Immature natural killer cell (primary cell): ENCODE results near the gene GSTK1. TPM values are rescaled to one million over a fixed set of nuclear protein-coding genes. Genes with fewer than 3 reads are reported as not detected.
A peak's percentile ranks its signal among the peaks of the same experiment; 100 is the strongest.

ENCODE experiments used
- DNase-seq, 3 donors: peaks; one replicate each; pipeline ENCODE4 v3.0.0; 2022; ENCODE audit warnings: mixed read lengths in 1 of 3
- H3K27ac Mint-ChIP-seq, 6 donors: one replicate each; pipeline ENCODE4 v1.8.0; 2020; ENCODE audit warnings: mixed read lengths in 6 of 6, mild to moderate bottlenecking in 5 of 6, inconsistent platforms in 4 of 6, moderate library complexity in 3 of 6
- H3K27me3 Mint-ChIP-seq, 3 donors: one replicate each; pipeline ENCODE4 v1.8.0; 2020 to 2021; ENCODE audit warnings: low read depth in 3 of 3, mild to moderate bottlenecking in 3 of 3, mixed read lengths in 3 of 3, moderate library complexity in 3 of 3, inconsistent platforms in 1 of 3
- H3K36me3 Mint-ChIP-seq, 3 donors: one replicate each; pipeline ENCODE4 v1.8.0; 2020; ENCODE audit warnings: mixed read lengths in 3 of 3, inconsistent platforms in 2 of 3, mild to moderate bottlenecking in 2 of 3
- H3K4me1 Mint-ChIP-seq, 2 donors: one replicate each; pipeline ENCODE4 v1.8.0; 2020; ENCODE audit warnings: inconsistent platforms in 2 of 2, mild to moderate bottlenecking in 2 of 2, mixed read lengths in 2 of 2, moderate library complexity in 1 of 2
- H3K4me3 Mint-ChIP-seq, 5 donors: one replicate each; pipeline ENCODE4 v1.8.0; 2020; ENCODE audit warnings: mild to moderate bottlenecking in 5 of 5, mixed read lengths in 5 of 5, inconsistent platforms in 3 of 5, moderate library complexity in 3 of 5
- H3K9me3 Mint-ChIP-seq, 6 donors: one replicate each; pipeline ENCODE4 v1.8.0; 2020; ENCODE audit warnings: mild to moderate bottlenecking in 6 of 6, mixed read lengths in 6 of 6, inconsistent platforms in 4 of 6, moderate library complexity in 3 of 6
- polyA plus RNA-seq, 3 donors: library from polyadenylated mRNA; unstranded; fragments of 300-500 nt; fragmentation: Illumina TruSeq; gene quantifications; one replicate each; pipeline ENCODE4 v1.2.3, GENCODE V29; 2021

The GSTK1 gene
- polyA plus RNA-seq, 3 donors from 2014 or later = 238 to 266 (median 252) TPM

DNA sequence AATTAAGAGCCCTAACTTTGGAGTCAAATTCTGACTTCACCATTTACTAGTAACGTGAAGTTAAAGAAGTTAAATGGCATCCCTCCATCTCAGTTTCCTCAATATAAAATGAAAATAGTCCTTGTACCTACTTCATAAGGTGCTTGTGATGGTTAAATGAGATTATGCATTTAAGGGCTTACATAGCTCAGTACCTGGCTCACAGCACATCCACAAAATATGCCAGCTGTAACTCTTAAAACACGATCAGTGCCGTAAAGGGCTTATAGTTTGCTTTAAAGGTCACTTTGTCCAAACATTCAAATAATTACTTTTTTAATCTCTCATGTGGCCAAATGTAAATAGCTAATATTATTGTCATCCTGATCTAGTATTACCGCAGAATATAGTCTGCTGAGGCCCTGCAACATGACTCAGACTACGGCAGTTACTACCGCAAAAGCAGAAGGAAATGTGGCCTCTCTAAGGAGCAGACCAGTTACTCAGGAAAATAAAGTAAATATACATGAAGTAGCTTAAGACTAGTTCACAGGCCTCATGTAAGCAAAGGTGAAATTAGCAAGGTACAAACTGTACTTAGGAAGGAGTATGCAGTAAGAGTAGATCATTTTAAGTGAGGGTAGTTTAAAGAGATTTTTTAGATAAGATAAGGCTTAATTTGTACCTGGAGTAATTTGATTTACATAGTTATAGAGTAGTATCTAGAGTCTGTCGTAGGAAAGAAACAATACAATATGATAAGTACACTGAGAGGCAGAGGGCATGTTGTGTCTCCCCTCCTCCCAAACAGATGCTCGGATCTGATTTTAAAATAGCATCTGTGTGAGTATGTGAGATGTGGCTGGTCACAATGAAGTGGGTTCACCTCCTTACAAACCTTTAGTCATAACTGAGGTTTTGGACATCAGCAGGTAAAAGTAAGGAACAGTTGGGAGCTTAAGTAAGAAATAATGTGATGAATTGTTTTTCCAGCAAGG is 38.0 kb downstream of the GSTK1 start:
- H3K4me1 Mint-ChIP-seq = peaks cover 9 to 24% of the 10 kb centered on the region in 2 donors
- no peak overlapping the region for H3K4me3 Mint-ChIP-seq
- H3K27ac Mint-ChIP-seq = peak overlapping the region in 4 of 6 donors; percentile 1 to 53 (median 11)
- peaks cover 0 to 1% (median 0%) of the 10 kb centered on the region in 3 donors for H3K27me3 Mint-ChIP-seq
- no peaks in the 10 kb centered on the region for H3K9me3 Mint-ChIP-seq
- no peak for DNase-seq
- peaks cover 45 to 80% (median 48%) of the 10 kb centered on the region in 3 donors for H3K36me3 Mint-ChIP-seq

DNA sequence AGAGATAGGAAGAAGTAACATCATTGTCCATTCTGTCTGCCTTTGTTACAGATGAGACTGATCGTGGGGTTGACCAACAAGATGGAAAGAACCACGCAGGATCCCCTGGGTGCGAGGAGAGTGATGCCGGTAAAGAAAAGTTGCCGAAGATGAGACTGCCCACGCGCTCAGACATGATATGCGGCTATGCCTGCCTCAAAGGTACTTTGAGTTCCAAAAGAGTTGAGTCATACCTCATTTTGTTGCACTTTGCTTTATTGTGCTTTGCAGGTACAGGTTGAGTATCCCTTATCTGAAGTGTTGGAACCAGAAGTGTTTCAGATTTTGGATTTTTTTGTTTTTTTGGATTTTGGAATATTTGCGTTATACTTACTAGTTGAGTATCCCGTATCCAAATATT is 40.5 kb downstream of the GSTK1 start:
- peaks cover 51 to 75% (median 62%) of the 10 kb centered on the region in 3 donors for H3K36me3 Mint-ChIP-seq
- H3K4me3 Mint-ChIP-seq = no peak overlapping the region
- no peaks in the 10 kb centered on the region for H3K9me3 Mint-ChIP-seq
- H3K27ac Mint-ChIP-seq = no peak overlapping the region
- peaks cover 1 to 3% (median 2%) of the 10 kb centered on the region in 3 donors for H3K27me3 Mint-ChIP-seq
- H3K4me1 Mint-ChIP-seq = peaks cover 8 to 27% of the 10 kb centered on the region in 2 donors
- no peak for DNase-seq

DNA sequence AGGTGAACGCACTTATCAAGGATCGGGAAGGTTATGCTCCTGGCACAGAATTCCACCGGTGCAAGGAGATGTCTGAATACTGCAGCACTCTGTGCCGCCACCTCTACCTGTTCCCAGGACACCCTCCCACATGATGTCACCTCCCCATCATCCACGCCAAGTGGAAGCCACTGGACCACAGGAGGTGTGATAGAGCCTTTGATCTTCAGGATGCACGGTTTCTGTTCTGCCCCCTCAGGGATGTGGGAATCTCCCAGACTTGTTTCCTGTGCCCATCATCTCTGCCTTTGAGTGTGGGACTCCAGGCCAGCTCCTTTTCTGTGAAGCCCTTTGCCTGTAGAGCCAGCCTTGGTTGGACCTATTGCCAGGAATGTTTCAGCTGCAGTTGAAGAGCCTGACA is 41.7 kb downstream of the GSTK1 start:
- H3K9me3 Mint-ChIP-seq = no peaks in the 10 kb centered on the region
- peaks cover 14 to 29% of the 10 kb centered on the region in 2 donors for H3K4me1 Mint-ChIP-seq
- no peak overlapping the region for H3K27ac Mint-ChIP-seq
- H3K4me3 Mint-ChIP-seq = no peak overlapping the region
- H3K36me3 Mint-ChIP-seq = peaks cover 45 to 69% (median 62%) of the 10 kb centered on the region in 3 donors
- DNase-seq = no peak
- H3K27me3 Mint-ChIP-seq = peaks cover 1 to 3% (median 2%) of the 10 kb centered on the region in 3 donors

DNA sequence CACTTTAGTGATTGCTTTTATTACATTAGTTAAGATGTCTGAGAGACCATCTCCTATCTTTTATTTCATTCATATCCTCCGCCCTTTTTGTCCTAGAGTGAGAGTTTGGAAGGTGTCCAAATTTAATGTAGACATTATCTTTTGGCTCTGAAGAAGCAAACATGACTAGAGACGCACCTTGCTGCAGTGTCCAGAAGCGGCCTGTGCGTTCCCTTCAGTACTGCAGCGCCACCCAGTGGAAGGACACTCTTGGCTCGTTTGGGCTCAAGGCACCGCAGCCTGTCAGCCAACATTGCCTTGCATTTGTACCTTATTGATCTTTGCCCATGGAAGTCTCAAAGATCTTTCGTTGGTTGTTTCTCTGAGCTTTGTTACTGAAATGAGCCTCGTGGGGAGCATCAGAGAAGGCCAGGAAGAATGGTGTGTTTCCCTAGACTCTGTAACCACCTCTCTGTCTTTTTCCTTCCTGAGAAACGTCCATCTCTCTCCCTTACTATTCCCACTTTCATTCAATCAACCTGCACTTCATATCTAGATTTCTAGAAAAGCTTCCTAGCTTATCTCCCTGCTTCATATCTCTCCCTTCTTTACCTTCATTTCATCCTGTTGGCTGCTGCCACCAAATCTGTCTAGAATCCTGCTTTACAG is 42.3 kb downstream of the GSTK1 start:
- Mint-ChIP-seq H3K4me3 (no peak overlapping the region), H3K36me3 (peaks cover 40 to 63% (median 58%) of the 10 kb centered on the region in 3 donors), H3K27ac (peak overlapping the region in 2 of 6 donors; percentile 7 to 36), H3K27me3 (peaks cover 1 to 3% (median 2%) of the 10 kb centered on the region in 3 donors), H3K4me1 (peaks cover 18 to 36% of the 10 kb centered on the region in 2 donors), H3K9me3 (no peaks in the 10 kb centered on the region)
- DNase-seq = peak; percentile 28 to 34 (median 28)

DNA sequence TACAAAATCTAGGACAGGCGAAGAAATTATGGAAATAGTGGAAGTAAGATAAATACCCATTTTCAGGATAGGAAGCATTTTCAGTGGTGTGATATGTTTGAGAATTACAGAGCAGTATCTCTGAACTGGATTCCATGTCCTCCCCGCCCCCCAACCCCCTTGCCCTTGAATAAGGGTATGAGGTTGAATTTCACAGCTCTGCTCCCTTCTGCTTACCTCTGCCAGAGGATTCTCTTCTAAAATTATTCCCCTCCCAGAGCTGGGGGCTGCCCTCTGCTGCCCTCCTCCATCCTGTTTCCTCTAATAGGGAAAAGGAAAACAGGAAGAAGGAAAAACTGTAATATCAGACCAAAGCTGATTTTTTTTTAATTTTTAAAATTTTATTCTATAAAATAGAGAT is 45.4 kb downstream of the GSTK1 start:
- Mint-ChIP-seq H3K36me3 (peaks cover 27 to 37% (median 34%) of the 10 kb centered on the region in 3 donors), H3K27me3 (peaks cover 1 to 3% (median 2%) of the 10 kb centered on the region in 3 donors), H3K4me1 (peaks cover 38 to 55% of the 10 kb centered on the region in 2 donors), H3K27ac (peak overlapping the region in 4 of 6 donors; percentile 63 to 76 (median 68)), H3K4me3 (no peak overlapping the region), H3K9me3 (no peaks in the 10 kb centered on the region)
- no peak for DNase-seq

DNA sequence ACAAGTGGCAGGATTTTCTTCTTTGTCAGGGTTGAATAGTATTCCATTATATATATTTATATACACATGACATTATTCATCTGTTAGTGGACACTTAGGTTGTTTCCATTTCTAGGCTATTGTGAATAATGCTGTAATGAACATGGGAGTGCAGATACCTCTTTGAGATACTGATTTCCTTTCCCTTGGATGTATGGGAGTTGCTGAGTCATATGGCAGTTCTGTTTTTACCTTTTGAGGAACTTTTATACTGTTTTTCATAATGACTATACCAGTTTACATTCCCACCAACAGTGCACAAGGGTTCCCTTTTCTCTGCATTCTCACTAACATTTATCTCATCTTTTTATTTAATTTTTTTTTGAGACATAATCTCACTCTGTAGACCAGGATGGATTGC is 50.9 kb downstream of the GSTK1 start:
- DNase-seq = no peak
- Mint-ChIP-seq H3K27me3 (peaks cover 0 to 2% (median under 1%) of the 10 kb centered on the region in 3 donors), H3K9me3 (no peaks in the 10 kb centered on the region), H3K36me3 (peaks cover 0 to 3% (median 0%) of the 10 kb centered on the region in 3 donors), H3K4me1 (peaks cover 33% of the 10 kb centered on the region in 2 donors), H3K4me3 (no peak overlapping the region), H3K27ac (no peak overlapping the region)

DNA sequence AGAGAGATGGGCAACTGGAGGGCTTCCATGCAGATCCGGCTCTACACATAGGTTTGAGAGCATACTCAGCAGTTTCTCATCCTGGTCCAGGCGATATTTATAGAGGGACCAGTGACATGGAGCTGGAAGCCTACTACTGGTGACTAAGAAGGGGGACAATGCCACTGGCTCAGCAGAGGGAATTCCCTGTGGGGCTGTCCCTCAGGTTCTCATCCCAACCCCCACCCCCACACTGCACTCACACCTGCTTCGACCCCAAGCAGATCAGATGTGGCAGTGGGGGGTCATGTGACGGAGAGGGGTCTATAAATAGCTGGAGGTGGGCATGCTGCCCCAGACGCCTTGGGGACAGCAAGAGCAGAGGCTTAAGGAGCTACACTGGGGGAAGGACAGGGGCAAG is 52.5 kb downstream of the GSTK1 start, which contains the start of gene CLCN1:
Gene CLCN1, plus strand, starts transcription at position 336 of the 400 bp plus-strand sequence. CDS start 102 bp downstream, outside the sequence.
- H3K27me3 Mint-ChIP-seq = peaks cover 1 to 5% (median 1%) of the 10 kb centered on the region in 3 donors
- no peak for DNase-seq
- H3K4me3 Mint-ChIP-seq = no peak within 1 kb of the TSS
- H3K9me3 Mint-ChIP-seq = no peaks in the 10 kb centered on the region
- H3K27ac Mint-ChIP-seq = no peak within 1 kb of the TSS
- peaks cover 17 to 18% of the 10 kb centered on the region in 2 donors for H3K4me1 Mint-ChIP-seq
- H3K36me3 Mint-ChIP-seq = peaks cover 0 to 3% (median 0%) of the 10 kb centered on the region in 3 donors

DNA sequence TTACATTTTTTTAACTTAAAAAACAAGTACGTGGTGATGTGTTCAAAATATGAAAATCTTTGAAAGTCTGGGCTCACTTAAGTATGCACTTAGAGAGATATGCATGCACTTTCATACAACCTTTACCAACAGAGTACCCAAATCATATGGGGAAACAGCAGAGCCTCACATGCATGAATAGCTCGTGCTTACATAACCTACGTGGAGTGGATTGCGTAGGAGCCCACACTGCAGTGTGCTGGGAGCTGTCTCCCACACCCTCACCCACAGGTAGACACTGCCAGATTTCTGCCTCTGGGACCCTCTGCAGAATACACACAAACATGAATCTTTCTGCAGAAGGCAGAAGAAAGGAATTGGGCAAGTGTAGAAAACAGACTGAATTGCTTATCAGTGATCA is 53.3 kb downstream of the GSTK1 start:
- Mint-ChIP-seq H3K27ac (no peak overlapping the region), H3K27me3 (peaks cover 1 to 5% (median 1%) of the 10 kb centered on the region in 3 donors), H3K4me1 (peaks cover 10% of the 10 kb centered on the region in 2 donors), H3K9me3 (no peaks in the 10 kb centered on the region), H3K36me3 (no peaks in the 10 kb centered on the region), H3K4me3 (no peak overlapping the region)
- no peak for DNase-seq

DNA sequence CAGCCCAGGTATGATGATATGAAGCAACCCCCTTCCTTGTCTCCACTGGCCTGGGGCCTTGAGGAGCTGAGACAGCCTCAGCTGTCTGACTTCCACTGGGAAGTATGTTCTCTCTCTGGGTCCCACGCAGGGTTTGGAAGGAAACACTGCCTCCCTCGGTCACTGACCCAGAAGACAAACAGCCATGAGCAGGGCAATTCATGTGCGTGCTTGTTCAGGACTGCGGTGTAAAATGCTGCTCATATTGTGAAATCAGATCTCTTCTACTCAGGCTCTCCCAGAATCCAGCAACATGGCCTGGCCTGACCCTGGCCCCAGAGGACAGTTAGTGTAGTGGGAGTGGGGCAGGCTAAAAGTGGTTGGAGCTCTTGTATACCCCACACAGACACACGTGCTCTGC is 55.4 kb downstream of the GSTK1 start:
- Mint-ChIP-seq H3K27ac (no peak overlapping the region), H3K4me1 (no peaks in the 10 kb centered on the region)

More for the DNA sequence above, 55.4 kb downstream of the GSTK1 start:
- H3K9me3 Mint-ChIP-seq = no peaks in the 10 kb centered on the region
- no peak overlapping the region for H3K4me3 Mint-ChIP-seq
- H3K36me3 Mint-ChIP-seq = no peaks in the 10 kb centered on the region
- H3K27me3 Mint-ChIP-seq = peaks cover 1 to 6% (median 1%) of the 10 kb centered on the region in 3 donors
- no peak for DNase-seq

Other genes starting within 250 kb of the GSTK1 start
- gene OR9A2, start 236.3 kb upstream of the GSTK1 start, polyA plus RNA-seq = not detected
- not detected for gene OR6V1, start 211.1 kb upstream of the GSTK1 start, polyA plus RNA-seq
- not detected for gene PIP, start 131.4 kb upstream of the GSTK1 start, polyA plus RNA-seq
- not detected for gene TAS2R39, start 80.0 kb upstream of the GSTK1 start, polyA plus RNA-seq
- not detected for gene TAS2R40, start 41.4 kb upstream of the GSTK1 start, polyA plus RNA-seq
- not detected for gene TMEM139, start 21.5 kb downstream of the GSTK1 start, polyA plus RNA-seq
- 10 to 100 TPM in 1 of 3 donors, 1 to 10 TPM in 2; 8.8 to 24.2 (median 9.8) TPM for gene CASP2, start 24.9 kb downstream of the GSTK1 start, polyA plus RNA-seq
- gene CLCN1, start 52.7 kb downstream of the GSTK1 start, polyA plus RNA-seq = under 1 TPM in 1 of 3 donors, not detected in 2; 0.07 TPM
- gene FAM131B, start 99.3 kb downstream of the GSTK1 start, polyA plus RNA-seq = 1 to 10 TPM; 1.2 to 2.3 (median 1.9) TPM
- 100 to 1,000 TPM in 1 of 3 donors, 10 to 100 TPM in 2; 50.7 to 144 (median 51.9) TPM for gene ZYX, start 117.9 kb downstream of the GSTK1 start, polyA plus RNA-seq
- under 1 TPM in 2 of 3 donors, not detected in 1; 0.22 to 0.51 TPM for gene EPHA1, start 145.4 kb downstream of the GSTK1 start, polyA plus RNA-seq
- gene TAS2R60, start 180.0 kb downstream of the GSTK1 start, polyA plus RNA-seq = not detected
- not detected for gene TAS2R41, start 214.4 kb downstream of the GSTK1 start, polyA plus RNA-seq